ENCODE results near the gene SEPTIN2. TPM values are rescaled to one million over a fixed set of nuclear protein-coding genes. Genes with fewer than 3 reads are reported as not detected.

The SEPTIN2 gene
- total and polyA plus RNA-seq, 7 donors: 135 to 295 (median 245) TPM

DNA sequence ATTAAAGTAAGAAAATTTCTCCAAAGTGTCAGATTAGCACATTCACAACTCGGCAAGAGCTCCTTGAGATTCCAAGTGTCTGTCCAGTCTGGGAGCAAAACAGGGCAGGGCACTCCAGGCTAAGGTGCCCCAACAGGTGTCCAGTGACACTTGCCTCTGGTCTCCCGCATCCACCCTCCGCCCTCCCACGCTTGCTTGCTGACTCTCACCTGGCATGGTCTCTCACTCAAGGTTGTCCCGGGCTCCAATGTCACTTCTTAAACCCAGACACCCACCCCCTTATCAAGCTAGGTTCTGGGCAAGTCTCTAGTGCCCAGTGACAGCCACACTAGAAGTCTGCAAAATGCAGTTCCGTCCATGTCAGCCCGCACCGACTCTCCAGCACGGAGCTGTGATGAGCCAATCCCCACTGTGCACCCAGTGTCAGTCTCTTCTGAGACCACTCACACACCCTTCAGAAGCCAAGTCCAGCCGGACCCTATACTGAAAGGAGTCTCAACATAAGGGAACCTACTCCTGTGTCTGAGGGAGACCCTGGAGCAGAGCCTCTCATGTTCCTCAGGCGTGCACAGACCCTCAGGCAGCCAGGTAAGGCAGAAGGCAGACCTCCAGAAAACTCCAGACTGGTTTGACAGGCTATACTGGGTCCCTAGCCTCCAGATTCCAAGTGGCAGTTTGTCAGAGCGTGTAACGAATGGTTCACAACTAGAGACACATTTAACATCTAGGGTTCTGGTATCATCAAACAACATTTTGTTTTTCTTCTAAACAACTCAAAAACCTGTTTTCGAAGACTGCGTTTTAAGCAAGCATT lies 45.8 kb upstream of the SEPTIN2 start:
- Histone ChIP-seq H3K27me3 (no peaks in the 10 kb centered on the region), H3K9me3 (no peaks in the 10 kb centered on the region), H3K4me1 (peaks cover 0 to 44% (median 31%) of the 10 kb centered on the region in 4 donors), H3K4me3 (no peak overlapping the region), H3K36me3 (peaks cover 7 to 37% (median 16%) of the 10 kb centered on the region in 4 donors), H3K27ac (no peak overlapping the region)
- 92 to 93% methylated on average over 15 of the region's 15 CpGs for WGBS, 2 donors
- intact Hi-C loops (cut with DNase I): loop anchor here (5.0 kb wide), 1 partner anchor 168 kb away; the partner anchor contains the start of gene MTERF4
- TF ChIP-seq EP300 (IDR thresholded peaks at IDR 0.05) (no peak), POLR2A (IDR thresholded peaks at IDR 0.05) (no peak), POLR2AphosphoS5 (IDR thresholded peaks at IDR 0.05) (no peak)
- TF ChIP-seq, protein P1, sequence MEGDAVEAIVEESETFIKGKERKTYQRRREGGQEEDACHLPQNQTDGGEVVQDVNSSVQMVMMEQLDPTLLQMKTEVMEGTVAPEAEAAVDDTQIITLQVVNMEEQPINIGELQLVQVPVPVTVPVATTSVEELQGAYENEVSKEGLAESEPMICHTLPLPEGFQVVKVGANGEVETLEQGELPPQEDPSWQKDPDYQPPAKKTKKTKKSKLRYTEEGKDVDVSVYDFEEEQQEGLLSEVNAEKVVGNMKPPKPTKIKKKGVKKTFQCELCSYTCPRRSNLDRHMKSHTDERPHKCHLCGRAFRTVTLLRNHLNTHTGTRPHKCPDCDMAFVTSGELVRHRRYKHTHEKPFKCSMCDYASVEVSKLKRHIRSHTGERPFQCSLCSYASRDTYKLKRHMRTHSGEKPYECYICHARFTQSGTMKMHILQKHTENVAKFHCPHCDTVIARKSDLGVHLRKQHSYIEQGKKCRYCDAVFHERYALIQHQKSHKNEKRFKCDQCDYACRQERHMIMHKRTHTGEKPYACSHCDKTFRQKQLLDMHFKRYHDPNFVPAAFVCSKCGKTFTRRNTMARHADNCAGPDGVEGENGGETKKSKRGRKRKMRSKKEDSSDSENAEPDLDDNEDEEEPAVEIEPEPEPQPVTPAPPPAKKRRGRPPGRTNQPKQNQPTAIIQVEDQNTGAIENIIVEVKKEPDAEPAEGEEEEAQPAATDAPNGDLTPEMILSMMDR (IDR thresholded peaks at IDR 0.05): no peak
- DNase-seq: no peak

DNA sequence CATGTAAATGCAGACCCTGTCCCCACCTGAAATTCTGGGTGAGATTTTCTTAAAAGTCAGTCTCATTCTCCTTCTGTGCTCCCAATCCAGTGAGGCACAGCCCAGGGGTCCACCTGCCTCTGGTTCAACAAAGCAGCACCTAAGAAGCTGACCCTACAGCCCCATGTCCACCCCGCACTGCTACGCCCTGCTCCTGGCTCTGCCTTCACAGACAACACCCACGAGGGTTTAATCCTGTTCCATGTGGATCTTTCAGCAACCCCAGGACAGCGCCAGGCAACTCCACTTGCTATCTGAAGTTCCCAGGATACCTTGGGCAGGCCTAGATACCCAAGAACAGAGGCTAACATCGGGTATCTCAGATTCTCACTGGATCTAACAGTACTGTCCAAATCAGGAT lies 45.2 kb upstream of the SEPTIN2 start:
- Histone ChIP-seq H3K4me1 (peaks cover 0 to 44% (median 31%) of the 10 kb centered on the region in 4 donors), H3K9me3 (no peaks in the 10 kb centered on the region), H3K27me3 (no peaks in the 10 kb centered on the region), H3K36me3 (peaks cover 4 to 31% (median 13%) of the 10 kb centered on the region in 4 donors), H3K27ac (peak overlapping the region in 2 of 4 donors; percentile 98 to 99), H3K4me3 (peak overlapping the region in 1 of 4 donors; percentile 100)
- intact Hi-C loops (cut with DNase I): loop anchor here (5.0 kb wide), 1 partner anchor 168 kb away; the partner anchor contains the start of gene MTERF4
- no peak for DNase-seq
- WGBS, 2 donors: 70 to 78% methylated on average over 5 of the region's 5 CpGs
- TF ChIP-seq EP300 (IDR thresholded peaks at IDR 0.05) (no peak), POLR2AphosphoS5 (IDR thresholded peaks at IDR 0.05) (no peak), POLR2A (IDR thresholded peaks at IDR 0.05) (no peak)
- TF ChIP-seq, protein P1 (IDR thresholded peaks at IDR 0.05): no peak

DNA sequence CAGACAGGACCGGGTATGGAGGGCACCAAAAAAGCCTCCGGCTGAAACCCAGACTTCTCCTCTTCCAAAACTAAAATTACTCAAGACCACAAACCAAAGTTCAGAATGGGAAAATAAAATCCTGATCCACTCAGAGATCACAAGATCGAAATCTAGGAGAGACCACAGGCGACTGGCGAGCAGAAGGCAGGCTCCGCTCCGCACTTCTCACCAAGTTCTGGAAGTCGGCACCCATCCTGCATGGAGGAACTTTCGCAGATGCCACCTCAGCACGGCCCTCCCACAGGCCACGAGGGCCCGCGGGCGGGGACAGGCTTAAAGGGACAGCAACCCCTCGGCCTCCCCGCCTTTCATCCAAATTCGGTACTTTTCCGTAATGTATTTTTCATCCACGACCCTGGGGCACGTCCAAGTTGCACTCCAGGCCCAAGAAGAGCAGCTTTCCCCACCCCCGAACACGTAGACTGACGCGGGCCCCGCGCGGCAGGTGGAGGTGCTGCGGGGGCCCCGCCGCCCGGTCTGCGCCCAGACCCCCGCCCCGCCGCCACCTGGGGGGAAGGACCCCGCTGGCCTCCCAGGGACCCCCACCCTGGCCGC lies 43.9 kb upstream of the SEPTIN2 start:
- no peak for TF ChIP-seq POLR2A (IDR thresholded peaks at IDR 0.05)
- TF ChIP-seq EP300 (IDR thresholded peaks at IDR 0.05): no peak
- peak in 3 of 4 donors; percentile 36 to 78 (median 50) for TF ChIP-seq POLR2AphosphoS5 (IDR thresholded peaks at IDR 0.05)
- DNase-seq: peak; percentile 93
- Histone ChIP-seq H3K27me3 (no peaks in the 10 kb centered on the region), H3K4me1 (peaks cover 0 to 44% (median 31%) of the 10 kb centered on the region in 4 donors), H3K36me3 (peaks cover 0 to 18% (median 3%) of the 10 kb centered on the region in 4 donors), H3K27ac (peak overlapping the region; percentile 97 to 99 (median 98)), H3K4me3 (peak overlapping the region; percentile 86 to 100 (median 94)), H3K9me3 (no peaks in the 10 kb centered on the region)
- intact Hi-C loops (cut with DNase I): loop anchor here (1.0 to 5.0 kb wide), 3 partner anchors 43 to 170 kb away; partner anchors contain the start of genes FARP2, HDLBP, MTERF4 and SEPTIN2
- 1% methylated on average over 37 of the region's 37 CpGs for WGBS, 2 donors

GRCh38 chr2:241272303-241273209 lies 43.2 kb upstream of the SEPTIN2 start:
- 0 to 1% methylated on average over 102 of the region's 102 CpGs for WGBS, 2 donors
- peaks cover 0 to 44% (median 31%) of the 10 kb centered on the region in 4 donors for H3K4me1 ChIP-seq

More at GRCh38 chr2:241272303-241273209, 43.2 kb upstream of the SEPTIN2 start:
- intact Hi-C loops (cut with DNase I): loop anchor here (1.0 to 5.0 kb wide), 3 partner anchors 43 to 170 kb away; partner anchors contain the start of genes FARP2, HDLBP, MTERF4 and SEPTIN2
- TF ChIP-seq, protein P1 (IDR thresholded peaks at IDR 0.05): no peak
- TF ChIP-seq POLR2AphosphoS5 (IDR thresholded peaks at IDR 0.05): peak; percentile 67 to 86 (median 80)
- no peaks in the 10 kb centered on the region for H3K27me3 ChIP-seq
- peak; percentile 92 for DNase-seq
- peak overlapping the region; percentile 86 to 100 (median 94) for H3K4me3 ChIP-seq
- H3K36me3 ChIP-seq: peaks cover 0 to 12% (median 2%) of the 10 kb centered on the region in 4 donors
- H3K9me3 ChIP-seq: no peaks in the 10 kb centered on the region
- peak overlapping the region; percentile 97 to 99 (median 98) for H3K27ac ChIP-seq
